GM19395 (cell line): ENCODE results near the gene CELF5.
A peak's percentile ranks its signal among the peaks of the same experiment; 100 is the strongest.

Experiments
- ATAC-seq: cut with Tn5 transposase; IDR thresholded peaks from one replicate; pipeline ENCODE4 v1.9.1; 2021; ENCODE audit warnings: mild to moderate bottlenecking, moderate library complexity; ENCODE audit not compliant: unreplicated experiment

Gene CELF5

DNA sequence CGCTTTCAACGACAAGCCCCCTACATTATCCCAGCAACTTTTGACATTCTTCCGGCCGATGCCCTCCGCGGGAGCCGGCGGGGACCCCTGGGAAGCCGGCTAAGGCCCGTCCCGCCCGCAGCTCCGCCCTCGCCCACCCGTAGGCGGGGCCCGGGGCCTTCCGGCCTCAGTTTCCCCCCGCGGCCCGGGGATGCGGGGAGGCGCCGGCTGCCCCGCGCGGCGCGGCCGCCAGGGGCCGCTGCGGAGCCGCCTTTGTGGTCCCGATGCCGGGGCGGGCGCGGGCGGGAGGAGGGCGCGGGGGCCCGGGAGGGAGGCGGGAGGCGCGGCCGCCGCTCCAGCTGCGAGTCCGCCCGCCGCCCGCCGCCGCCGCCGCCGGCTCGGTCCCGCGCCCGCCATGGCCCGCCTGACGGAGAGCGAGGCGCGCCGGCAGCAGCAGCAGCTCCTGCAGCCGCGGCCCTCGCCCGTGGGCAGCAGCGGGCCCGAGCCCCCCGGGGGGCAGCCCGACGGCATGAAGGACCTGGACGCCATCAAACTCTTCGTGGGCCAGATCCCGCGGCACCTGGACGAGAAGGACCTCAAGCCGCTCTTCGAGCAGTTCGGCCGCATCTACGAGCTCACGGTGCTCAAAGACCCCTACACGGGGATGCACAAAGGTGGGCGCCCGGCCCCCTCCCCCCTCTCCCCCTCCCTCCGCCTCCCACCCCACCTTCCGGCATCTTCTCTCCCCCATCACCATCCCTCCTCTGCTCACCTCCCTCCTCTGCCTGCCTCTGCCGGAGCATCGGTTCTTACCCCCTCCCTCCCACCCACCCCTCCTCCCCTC is at the start of gene CELF5:
Gene CELF5 (plus strand): TSS at position 316 of the 823 bp plus-strand sequence. CDS start 79 bp downstream, at position 395.
- ATAC-seq, result no peak

DNA sequence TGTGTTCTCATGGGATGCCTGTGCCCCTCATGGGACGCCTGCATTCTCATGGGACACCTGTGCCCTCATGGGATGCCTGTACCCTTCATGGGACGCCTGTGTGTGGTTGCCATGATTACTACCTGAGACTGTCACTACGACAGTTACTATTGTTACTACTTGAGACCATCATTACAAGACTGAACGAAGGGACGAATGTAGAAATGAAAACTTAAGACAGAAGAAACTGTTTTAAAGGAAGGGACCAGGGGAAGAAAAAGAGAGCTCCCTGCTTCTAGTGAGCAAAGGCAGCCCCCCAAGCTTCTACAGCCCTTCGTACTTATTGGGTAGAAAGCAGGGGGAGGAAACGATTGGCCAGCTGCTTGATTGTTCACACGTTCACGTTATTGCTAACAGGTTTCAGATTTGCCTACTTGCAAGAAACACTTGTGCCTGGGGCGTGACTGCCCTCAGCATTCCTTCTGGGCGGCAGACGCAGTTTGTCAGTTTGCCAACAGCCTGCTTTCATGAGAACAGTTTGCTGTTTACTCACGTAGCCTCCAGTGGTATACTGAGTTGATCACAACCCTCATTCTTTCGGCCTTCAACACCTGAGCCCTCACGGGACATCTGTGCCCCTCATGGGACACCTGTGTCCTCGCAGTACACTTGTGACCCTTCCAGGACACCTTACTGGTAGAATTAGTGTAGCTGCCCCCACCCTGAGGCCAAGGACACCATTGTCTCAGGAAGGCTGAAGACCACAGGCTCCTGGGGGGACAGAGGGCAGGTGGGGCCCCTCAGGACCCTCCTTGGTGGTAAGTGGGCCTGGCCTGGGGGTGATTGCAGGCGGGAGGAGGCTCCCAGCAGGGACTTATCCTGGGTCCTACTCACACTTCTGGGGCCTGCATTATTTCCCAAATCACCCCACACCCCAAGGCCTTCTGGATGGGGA is 48.4 kb upstream of the CELF5 start:
- no peak for ATAC-seq

DNA sequence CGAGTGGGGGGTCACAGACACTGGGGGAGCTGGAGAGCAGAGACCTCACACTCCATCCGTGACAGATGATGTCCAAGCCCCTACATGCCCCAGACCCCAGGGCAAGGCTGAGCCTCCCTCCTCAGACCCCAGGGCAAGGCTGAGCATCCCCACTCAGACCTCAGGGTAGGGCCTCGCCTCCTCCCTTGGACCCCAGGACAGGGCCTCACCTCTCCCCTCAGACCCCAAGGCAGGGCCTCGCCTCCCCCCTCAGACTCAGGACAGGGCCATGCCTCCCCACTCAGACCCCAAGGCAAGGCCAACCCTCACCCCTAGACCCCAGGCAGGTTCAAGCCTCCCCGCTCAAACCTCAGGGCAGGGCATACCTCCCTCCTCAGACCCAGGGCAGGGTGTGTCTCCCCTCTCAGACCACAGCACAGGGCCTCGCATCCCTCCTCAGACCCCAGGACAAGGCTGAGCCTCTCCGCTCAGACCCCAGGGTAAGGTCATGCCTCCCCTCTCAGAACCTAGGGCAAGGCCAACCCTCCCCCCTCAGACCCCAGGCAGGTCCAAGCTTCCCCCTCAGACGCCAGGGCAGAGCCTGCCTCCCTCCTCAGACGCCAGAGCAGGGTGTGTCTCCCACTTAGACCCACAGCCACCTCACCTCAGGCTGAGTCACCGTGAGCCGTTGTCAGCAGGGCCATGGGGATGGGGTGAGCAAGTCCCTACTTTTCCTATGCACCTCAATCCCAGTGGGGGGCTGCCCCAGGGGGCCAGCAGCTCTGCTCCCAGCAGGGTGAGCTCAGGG is 47.6 kb upstream of the CELF5 start:
- no peak for ATAC-seq

DNA sequence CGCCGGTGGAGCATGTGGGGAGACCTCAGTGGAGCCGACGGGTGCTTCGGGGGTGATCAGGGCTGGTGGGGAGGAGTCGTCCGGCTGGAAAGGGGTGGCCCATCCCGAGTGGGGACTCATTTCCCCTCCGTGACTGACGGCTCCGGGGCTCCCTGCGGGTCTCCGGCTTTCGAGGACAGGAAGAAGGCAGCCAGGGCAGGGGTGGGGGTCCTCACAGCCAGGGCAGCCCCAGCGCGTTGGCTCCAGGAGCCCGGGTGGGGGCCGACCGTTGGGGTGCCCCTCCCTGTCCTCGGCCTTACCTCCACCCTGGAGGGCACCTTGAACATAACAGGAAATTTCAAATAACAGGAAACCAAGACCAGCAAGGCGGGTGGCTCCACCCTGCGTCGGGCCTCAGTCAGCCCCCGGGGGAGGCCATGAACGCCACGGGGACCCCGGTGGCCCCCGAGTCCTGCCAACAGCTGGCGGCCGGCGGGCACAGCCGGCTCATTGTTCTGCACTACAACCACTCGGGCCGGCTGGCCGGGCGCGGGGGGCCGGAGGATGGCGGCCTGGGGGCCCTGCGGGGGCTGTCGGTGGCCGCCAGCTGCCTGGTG is 46.0 kb upstream of the CELF5 start, which contains the start of gene S1PR4:
Gene S1PR4 (plus strand): TSS at position 393 of the 596 bp plus-strand sequence. CDS start 24 bp downstream, at position 417.
- no peak for ATAC-seq

DNA sequence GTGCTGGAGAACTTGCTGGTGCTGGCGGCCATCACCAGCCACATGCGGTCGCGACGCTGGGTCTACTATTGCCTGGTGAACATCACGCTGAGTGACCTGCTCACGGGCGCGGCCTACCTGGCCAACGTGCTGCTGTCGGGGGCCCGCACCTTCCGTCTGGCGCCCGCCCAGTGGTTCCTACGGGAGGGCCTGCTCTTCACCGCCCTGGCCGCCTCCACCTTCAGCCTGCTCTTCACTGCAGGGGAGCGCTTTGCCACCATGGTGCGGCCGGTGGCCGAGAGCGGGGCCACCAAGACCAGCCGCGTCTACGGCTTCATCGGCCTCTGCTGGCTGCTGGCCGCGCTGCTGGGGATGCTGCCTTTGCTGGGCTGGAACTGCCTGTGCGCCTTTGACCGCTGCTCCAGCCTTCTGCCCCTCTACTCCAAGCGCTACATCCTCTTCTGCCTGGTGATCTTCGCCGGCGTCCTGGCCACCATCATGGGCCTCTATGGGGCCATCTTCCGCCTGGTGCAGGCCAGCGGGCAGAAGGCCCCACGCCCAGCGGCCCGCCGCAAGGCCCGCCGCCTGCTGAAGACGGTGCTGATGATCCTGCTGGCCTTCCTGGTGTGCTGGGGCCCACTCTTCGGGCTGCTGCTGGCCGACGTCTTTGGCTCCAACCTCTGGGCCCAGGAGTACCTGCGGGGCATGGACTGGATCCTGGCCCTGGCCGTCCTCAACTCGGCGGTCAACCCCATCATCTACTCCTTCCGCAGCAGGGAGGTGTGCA is 45.3 kb upstream of the CELF5 start:
- ATAC-seq, result no peak

DNA sequence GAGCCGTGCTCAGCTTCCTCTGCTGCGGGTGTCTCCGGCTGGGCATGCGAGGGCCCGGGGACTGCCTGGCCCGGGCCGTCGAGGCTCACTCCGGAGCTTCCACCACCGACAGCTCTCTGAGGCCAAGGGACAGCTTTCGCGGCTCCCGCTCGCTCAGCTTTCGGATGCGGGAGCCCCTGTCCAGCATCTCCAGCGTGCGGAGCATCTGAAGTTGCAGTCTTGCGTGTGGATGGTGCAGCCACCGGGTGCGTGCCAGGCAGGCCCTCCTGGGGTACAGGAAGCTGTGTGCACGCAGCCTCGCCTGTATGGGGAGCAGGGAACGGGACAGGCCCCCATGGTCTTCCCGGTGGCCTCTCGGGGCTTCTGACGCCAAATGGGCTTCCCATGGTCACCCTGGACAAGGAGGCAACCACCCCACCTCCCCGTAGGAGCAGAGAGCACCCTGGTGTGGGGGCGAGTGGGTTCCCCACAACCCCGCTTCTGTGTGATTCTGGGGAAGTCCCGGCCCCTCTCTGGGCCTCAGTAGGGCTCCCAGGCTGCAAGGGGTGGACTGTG is 44.6 kb upstream of the CELF5 start:
- ATAC-seq, result no peak

DNA sequence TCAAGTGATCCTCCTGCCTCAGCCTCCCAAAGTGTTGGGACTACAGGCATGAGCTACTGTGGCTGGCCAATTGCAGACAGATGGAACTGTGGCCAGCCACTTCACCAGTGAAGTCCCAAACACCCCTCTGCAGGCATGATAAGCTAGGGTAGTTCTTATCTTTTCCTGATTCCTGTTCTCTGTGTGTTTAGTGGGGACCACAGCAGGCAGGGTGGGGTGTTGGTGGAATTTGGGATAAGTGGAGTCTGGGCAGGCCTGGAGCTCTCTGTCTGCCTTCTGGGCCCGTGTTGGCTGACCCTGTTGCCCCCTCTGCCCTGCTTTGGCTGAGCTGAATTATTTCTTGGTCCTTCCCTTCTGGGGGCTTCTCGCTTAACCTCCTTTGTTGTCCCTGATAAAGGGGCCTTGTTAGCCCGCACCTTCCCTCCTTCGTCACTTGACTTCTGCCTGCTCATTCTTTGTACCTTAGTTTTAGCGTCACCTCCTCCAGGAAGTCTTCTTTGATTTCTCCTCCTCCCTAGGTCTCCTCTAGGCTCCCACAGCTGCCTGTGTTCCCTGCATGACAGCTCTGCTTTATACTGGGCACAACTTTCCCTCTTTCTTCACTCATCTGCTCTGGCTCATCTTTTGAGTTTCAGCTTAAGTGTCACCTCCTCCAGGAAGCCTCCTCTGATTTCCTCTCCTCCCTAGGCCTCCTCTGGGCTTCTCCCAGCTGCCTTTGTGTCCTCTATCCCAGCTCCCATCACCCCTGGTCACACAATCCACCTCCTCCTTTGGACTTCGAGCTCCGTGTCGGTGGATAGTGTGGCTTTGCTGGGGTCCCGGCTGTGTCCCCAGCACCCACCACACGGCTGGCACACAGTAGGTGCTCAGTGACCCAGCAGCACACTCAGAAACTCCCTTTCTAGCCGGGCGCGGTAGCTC is 40.5 kb upstream of the CELF5 start:
- ATAC-seq, result no peak

DNA sequence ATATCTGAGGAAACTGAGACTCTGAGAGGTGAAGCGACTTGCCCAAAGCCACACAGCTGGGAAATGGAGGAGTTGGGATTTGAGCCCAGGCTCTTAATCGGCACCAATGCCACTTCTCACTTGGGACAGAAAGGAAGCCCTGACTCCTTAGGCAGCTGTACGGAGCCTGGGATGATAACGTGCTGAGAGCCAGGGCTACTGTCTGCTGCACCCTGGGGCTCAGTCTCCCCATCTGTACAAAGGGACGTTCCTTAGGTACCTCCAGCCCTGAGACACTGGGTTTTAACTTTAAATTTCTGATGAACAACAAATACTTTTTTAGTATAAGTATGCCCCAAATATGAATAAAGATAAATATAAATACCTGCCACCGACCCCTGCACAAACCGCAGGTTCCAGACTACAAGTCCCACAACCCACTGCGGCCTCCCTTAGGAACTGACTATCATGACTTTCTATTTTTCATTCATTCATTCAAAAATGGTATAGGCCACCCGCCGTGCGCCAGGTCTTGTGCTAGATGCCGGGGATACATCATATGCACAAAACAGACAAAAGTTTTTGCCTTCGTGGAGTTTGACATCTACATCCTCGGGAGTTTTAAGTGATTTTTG is 39.5 kb upstream of the CELF5 start:
- ATAC-seq, result peak; percentile 37

DNA sequence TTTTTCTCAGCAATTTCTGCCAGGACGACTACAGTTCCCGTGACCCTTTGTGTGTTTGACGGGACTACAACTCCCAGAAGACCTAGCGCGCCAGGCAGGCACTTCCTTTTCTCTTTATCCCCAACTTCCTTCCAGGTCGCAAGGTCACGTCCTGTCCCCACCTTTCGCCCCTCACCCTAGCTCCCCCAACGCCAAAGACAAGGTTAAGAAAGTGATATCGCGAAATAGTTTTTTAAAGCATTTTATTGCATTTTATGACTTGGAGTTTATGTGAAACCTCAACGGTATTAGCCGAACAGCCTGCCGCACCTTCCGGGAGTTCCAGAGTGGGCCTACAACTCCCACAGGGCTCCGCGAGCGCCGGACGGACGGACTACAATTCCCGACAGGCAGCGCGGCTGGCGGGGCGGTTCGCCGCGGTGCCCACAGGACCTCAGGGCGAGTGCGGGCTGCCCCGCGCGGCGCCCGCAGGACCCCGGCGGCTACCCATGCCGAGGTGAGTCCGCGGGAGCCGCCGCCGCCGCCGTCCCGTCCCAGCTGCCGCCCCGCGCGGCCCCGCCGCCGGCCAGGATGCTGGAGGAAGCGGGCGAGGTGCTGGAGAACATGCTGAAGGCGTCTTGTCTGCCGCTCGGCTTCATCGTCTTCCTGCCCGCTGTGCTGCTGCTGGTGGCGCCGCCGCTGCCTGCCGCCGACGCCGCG is 38.9 kb upstream of the CELF5 start, which contains the start of gene NCLN:
Gene NCLN (plus strand): TSS at position 470 of the 699 bp plus-strand sequence. CDS start 101 bp downstream, at position 571.
- ATAC-seq, result peak; percentile 78

DNA sequence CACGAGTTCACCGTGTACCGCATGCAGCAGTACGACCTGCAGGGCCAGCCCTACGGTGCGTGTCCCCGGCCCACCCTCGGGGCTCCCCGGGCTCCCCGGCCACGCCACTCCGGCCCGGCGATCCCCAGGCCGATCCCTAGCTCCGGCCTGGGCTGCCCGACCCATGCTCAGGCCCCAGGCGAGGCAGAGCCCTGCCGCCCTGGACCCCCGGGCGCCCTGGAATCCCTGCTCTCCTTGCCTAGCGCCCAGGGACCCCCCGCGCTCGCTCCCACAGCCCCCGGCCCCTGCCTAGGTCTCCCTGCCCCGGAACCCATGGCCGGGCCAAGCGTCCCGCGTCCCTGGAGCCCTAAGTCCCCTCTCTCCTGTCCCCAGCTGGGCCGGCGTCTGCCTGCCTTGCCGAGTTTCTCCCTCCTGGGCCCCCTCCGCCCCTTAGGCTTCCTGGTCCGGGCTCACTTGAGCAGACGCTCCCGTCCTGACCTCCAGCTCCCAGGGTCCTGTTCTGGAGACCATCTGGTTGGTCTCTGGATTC is 38.2 kb upstream of the CELF5 start:
- peak; percentile 1 for ATAC-seq

DNA sequence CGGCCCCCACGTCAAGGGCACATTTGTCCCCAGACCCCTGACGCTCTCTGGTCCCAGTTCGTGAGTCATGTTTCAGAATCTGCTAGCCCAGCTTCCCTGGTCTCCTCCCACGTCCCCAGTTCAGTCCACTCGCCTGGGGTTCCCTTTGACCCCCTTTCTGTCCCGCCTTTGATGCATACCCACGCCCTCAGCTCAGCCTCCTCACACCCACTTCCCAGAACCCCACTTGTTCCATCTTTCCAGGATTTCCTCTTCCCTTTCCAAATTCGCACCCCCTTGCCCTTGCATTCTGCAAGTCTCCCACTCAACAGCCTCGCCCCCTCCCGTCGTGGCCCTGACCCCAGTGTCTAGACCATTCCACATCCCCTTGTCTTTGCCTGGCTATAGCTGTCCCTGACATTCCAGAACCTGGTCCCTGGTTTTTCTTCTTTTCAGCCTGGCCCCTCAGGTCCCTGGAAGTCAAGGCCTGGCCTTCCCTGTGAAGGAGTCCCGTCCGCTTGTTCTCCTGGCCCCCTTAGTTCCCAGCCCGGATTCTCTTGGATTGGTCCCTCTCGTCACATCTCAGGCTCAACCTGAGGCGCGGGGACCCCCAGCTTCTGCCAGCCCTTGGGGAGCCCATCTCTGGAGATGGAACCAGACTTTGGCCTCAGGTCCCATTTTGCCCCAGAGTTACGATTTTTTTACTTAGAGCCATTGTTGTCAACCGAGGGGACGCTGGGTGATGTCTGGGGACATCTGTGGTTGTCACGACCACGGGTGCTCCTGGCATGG is 37.4 kb upstream of the CELF5 start:
- no peak for ATAC-seq

DNA sequence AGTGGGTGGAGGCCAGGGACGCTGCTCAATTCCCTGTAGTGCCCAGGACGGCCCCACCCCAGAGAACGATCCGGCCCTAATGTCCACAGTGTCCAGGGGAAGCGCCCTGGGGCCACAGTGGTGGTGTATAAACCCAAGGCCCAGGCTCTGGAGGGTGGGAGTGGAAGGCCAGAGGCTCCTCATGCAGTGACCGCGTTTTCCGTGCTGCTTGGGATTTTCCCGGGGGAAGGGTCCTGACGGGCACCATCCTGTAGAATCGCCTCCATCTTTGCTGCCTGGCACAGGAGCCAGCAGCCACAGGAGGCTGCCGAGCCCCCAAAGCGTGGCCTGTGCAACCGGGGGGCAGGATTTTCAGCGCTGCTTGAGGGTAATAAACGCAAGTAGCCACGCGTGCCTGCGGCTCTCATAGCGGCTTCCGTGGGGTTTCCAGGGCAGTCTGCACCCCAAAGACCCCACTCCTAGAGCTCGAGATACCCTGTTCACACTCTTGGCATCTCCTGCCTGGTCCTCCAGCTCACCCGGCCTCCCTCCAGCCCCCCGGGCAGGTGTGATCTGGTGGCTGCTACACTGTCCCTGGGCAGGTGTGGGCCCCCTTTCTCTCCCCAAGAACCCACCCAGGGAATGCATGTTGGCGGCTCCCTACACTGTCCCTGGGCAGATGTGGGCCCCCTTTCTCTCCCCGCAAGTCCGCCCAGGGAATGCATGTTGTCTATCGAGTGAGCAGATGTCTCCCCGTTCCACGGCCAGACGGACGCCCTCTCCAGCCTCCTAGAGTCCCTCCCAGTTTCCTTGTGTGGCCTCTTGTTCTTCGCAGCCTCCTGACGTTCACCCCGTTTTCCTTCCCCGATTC is 36.6 kb upstream of the CELF5 start:
- no peak for ATAC-seq

DNA sequence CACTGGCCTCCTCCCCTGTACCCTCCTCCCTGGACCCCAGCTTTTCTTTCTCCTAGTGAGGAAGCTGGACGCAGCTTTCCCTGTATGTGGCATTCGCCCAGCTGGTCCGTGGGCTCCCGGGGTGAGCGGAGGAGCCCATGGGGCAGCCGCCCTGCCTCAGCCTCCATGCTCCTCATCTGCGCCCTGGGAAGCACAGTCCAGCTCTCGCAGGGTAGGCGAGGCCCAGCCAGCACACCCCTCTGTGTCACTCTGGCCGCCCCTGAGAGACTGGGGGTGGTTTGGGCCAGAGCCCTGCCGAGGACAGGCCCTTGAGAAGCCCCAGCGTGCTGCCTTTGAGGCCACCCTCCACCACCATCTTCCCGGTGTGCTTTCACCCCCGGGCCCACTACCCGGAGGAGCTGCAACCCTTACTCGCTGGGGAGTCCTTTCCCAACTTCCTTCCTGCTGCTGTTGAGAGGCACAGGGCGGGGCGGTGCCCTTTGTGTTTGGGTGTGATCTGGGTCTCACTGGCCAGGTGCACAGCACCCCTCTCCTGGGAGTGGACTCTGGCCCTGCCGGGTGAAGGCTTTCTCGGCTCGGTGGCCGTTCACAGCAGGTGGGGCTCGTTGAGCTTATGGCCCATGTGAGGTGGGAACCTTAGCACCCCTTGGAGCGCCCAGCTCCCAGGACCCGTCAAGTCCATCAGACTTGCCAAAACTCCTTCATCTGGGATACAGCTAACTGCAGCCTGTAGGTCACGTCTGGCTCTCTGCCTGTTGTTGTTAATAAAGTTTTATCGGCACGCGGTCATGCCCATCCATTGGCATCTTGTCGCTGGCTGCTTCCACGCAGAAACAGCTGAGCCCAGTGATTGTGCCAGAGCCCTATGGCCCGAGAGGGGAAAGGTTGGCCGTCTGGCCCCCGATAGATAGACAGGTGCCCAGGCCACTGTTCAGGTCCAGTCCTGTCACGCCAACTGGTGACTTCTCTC is 35.5 kb upstream of the CELF5 start:
- no peak for ATAC-seq
